Colonic mucosa (tissue), 4 donors: ENCODE measurements around the gene TRDMT1. TPM values are rescaled to one million over a fixed set of nuclear protein-coding genes. Genes with fewer than 3 reads are reported as not detected.

Source experiments
- DNase-seq: peaks from one replicate; pipeline ENCODE4 v3.0.0-alpha.2; 2020
- H3K27ac ChIP-seq: fragments of 200-600 bp; one replicate; pipeline ENCODE4 v1.8.0; 2021
- H3K27me3 ChIP-seq: fragments of 200-600 bp; one replicate; pipeline ENCODE4 v1.8.0; 2021
- H3K36me3 ChIP-seq: fragments of 200-600 bp; one replicate; pipeline ENCODE4 v1.8.0; 2021
- H3K4me1 ChIP-seq: fragments of 200-600 bp; one replicate; pipeline ENCODE4 v1.8.0; 2021; ENCODE audit warnings: mild to moderate bottlenecking
- H3K4me3 ChIP-seq: fragments of 200-600 bp; one replicate; pipeline ENCODE4 v1.8.0; 2021
- H3K9ac ChIP-seq, 2 donors: one replicate each; pipeline ENCODE4 v1.7.0; 2013; ENCODE audit warnings: control low read depth in 2 of 2, low read depth in 2 of 2, low read length in 2 of 2
- H3K9me3 ChIP-seq: fragments of 200-600 bp; one replicate; pipeline ENCODE4 v1.8.0; 2021
- intact Hi-C: fragments of 100-400 bp; cut with DNase I; formaldehyde crosslinking; loops from one replicate; pipeline ENCODE4 v1.14.1; 2022
- total RNA-seq, 2 donors: library from RNA; stranded (reverse); fragmentation: NEBNext Ultra II Directional in 1 of 2; extraction: Animal tissue kit (Norgen Biotek cat#: 25700) in 1 of 2; gene quantifications; one replicate each; pipeline ENCODE4 v1.2.1, GENCODE V29; 2021
- TF ChIP-seq, protein P1 (sequence below): fragments of 200-600 bp; IDR thresholded peaks from one replicate; pipeline ENCODE4 v1.8.0; 2022; ENCODE audit warnings: antibody characterized with exemption, mild to moderate bottlenecking
- donor health status: healthy.
- donor health status: DM: no; HTN: no; CAD: no.
- donor health status: DM: no; HTN: no; CAD: no.

Gene TRDMT1
- total RNA-seq, 2 donors from 2014 or later, result 3.4 to 3.5 TPM

DNA sequence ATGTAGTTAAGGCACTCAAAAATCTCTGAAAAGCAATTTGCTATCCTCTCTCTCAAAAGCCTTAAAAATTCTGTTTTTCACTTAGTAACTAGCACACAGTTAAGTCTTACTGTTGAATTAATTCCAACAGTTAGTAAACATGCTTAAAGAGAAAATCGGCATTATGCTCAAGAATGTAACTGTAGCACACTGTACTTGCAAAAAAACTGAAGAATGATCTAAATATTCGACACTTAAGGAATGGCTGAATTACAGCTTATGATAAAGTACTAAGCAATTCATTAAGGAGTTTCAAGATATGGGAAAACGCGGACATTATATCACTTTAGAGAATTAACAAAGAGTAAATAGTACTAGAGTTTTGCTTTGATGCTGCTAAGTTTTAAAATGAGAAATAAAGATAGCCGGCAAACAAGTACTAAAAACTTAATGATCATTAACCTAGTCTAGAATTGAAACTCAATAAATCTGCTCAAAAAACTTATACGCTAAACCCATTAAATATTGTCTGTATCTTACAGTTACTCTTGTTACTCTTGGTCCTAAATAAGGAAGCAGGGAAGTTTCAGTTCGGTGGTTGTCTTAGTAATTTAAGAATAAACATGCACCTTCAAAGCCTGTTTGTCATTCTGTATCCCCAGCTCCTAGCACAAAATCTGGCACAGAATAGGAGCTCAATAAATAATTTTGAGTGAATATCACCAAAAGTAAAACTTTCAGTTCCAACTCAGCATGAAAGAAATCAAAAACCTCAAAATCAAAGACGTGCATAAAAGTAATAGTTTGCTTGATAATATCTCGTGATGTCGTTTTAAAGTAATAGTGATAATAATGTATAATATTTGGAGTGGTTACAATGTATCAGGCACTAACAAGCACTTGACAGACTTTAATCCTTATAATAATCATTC, 1.2 kb downstream of the TRDMT1 start:
- no peak for DNase-seq
- peak overlapping the region; percentile 66 for H3K27ac ChIP-seq
- H3K9me3 ChIP-seq, result no peaks in the 10 kb centered on the region
- H3K9ac ChIP-seq, result peak overlapping the region in 1 of 2 donors; percentile 89
- no peaks in the 10 kb centered on the region for H3K36me3 ChIP-seq
- H3K27me3 ChIP-seq, result no peaks in the 10 kb centered on the region
- TF ChIP-seq, protein P1, sequence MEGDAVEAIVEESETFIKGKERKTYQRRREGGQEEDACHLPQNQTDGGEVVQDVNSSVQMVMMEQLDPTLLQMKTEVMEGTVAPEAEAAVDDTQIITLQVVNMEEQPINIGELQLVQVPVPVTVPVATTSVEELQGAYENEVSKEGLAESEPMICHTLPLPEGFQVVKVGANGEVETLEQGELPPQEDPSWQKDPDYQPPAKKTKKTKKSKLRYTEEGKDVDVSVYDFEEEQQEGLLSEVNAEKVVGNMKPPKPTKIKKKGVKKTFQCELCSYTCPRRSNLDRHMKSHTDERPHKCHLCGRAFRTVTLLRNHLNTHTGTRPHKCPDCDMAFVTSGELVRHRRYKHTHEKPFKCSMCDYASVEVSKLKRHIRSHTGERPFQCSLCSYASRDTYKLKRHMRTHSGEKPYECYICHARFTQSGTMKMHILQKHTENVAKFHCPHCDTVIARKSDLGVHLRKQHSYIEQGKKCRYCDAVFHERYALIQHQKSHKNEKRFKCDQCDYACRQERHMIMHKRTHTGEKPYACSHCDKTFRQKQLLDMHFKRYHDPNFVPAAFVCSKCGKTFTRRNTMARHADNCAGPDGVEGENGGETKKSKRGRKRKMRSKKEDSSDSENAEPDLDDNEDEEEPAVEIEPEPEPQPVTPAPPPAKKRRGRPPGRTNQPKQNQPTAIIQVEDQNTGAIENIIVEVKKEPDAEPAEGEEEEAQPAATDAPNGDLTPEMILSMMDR, result no peak
- peak overlapping the region; percentile 60 for H3K4me3 ChIP-seq
- intact Hi-C loops, result no loop called here
- no peaks in the 10 kb centered on the region for H3K4me1 ChIP-seq

DNA sequence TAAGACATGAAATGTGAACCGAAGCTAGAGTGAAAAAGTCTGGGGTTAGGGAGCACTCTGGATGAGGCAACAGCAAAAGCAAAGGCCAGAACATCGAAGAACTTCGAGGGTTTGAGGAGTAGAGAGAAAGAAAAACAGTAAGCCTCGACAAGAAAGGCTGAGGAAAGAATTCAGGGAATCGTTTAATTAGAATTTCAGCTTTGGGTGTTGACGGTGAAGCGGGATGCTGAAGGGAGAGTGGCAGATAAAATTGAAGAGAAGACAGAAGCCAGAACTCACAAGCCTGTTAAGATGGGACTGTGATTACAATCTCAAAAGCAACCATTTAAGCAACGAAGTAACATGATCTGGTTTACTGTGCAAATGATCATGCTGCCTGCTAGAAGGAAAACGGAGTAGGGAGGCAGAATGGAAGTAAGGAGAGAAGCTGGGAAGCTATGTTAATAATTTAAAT, 2.1 kb downstream of the TRDMT1 start:
- H3K4me3 ChIP-seq, result no peak overlapping the region

DNA sequence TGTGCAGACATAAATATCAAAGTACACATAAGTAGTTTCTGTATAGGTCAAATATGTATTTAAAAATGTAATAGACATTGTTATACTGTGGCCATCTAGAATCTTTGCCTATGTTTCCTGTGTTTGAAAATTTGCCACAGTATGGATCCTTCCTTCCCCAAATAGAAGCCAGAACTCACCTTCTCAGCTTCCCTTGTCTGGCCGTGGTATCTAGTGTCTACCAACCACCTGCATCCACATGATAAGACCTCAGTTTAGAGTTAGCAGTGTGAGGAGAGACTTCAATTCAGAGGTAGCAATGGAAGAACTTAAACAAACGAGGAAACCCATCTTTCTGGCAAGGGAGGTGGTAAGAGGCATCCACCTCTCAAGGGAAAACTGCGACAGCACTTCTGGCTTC, 4.9 kb downstream of the TRDMT1 start:
- no peak overlapping the region for H3K27ac ChIP-seq
- no peak for DNase-seq
- no peaks in the 10 kb centered on the region for H3K4me1 ChIP-seq
- H3K4me3 ChIP-seq, result no peak overlapping the region
- no peak overlapping the region for H3K9ac ChIP-seq
- no peaks in the 10 kb centered on the region for H3K36me3 ChIP-seq
- H3K9me3 ChIP-seq, result no peaks in the 10 kb centered on the region
- no peaks in the 10 kb centered on the region for H3K27me3 ChIP-seq
- intact Hi-C loops, result no loop called here
- TF ChIP-seq, protein P1, result no peak

More for the DNA sequence above, 2.1 kb downstream of the TRDMT1 start:
- Histone ChIP-seq H3K36me3 (no peaks in the 10 kb centered on the region), H3K9me3 (no peaks in the 10 kb centered on the region), H3K9ac (no peak overlapping the region), H3K27ac (peak overlapping the region; percentile 66), H3K27me3 (no peaks in the 10 kb centered on the region), H3K4me1 (no peaks in the 10 kb centered on the region)
- no peak for DNase-seq
- intact Hi-C loops, result no loop called here
- TF ChIP-seq, protein P1, result no peak

DNA sequence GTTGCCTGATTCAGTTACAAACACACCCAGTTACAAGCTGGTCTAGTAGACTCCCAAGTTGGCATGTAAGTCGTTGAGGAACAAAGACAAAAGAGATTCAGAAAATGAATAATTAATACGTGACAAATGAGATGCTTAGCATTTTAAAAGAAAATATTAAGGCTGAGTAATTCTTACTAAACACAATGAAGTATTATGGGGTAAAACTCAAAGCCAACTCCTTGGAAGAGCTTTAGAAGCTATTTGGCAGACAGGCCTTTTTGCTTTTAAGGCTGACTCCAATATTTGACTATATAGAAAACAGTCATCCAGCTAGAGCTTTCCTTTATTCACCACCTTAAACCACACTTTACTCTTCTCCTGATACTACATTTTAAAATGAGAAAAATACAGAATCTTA, 5.4 kb downstream of the TRDMT1 start:
- Histone ChIP-seq H3K4me1 (no peaks in the 10 kb centered on the region), H3K27ac (no peak overlapping the region), H3K9ac (no peak overlapping the region), H3K4me3 (no peak overlapping the region), H3K27me3 (no peaks in the 10 kb centered on the region), H3K36me3 (no peaks in the 10 kb centered on the region), H3K9me3 (no peaks in the 10 kb centered on the region)
- DNase-seq, result no peak
- TF ChIP-seq, protein P1, result no peak
- intact Hi-C loops, result no loop called here

DNA sequence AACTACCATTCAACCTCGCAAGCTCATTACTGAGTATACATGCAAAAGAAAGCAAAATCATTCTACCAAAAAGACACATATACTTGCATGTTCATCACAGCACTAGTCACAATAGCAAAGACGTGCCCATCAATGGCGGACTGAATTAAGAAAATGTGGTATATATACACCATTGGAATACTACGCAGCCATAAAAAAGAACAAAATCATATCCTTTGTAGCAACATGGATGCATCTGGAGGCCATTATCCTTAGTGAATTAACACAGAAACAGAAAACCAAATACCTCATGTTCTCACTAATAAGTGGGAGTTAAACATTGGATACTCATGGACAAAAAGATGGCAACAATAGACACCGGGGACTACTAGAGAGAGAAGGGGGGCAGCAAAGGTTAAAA, 6.4 kb downstream of the TRDMT1 start:
- DNase-seq, result no peak
- no peaks in the 10 kb centered on the region for H3K27me3 ChIP-seq
- H3K9me3 ChIP-seq, result no peaks in the 10 kb centered on the region
- H3K4me3 ChIP-seq, result no peak overlapping the region
- TF ChIP-seq, protein P1, result no peak
- H3K4me1 ChIP-seq, result no peaks in the 10 kb centered on the region
- no peak overlapping the region for H3K9ac ChIP-seq
- no peaks in the 10 kb centered on the region for H3K36me3 ChIP-seq
- H3K27ac ChIP-seq, result no peak overlapping the region
- intact Hi-C loops, result no loop called here
